Measurements from ENCODE around the gene HMCES.

- TF ChIP-seq CTCF (IDR thresholded peaks at IDR 0.05; ENCODE audit: low read depth, low read length) (no peak), EZH2phosphoT487 (IDR thresholded peaks at IDR 0.05; ENCODE audit: low read depth) (no peak)
These were observed 39.2 kb downstream of the HMCES start for GRCh38 chr3:129317848-129318247.
